Skeletal muscle satellite cell (primary cell): ENCODE data around the gene LRPPRC.

ENCODE experiments used
- H3K27me3 ChIP-seq: 2 replicates; pipeline ENCODE4 v1.7.0; 2013; ENCODE audit warnings: low read length; ENCODE audit not compliant: control insufficient read depth, insufficient read depth
- H3K36me3 ChIP-seq: 2 replicates; pipeline ENCODE4 v1.7.0; 2013; ENCODE audit warnings: mild to moderate bottlenecking, control low read depth, low read length; ENCODE audit not compliant: insufficient read depth
- H3K4me1 ChIP-seq: 2 replicates; pipeline ENCODE4 v1.7.0; 2013; ENCODE audit warnings: low read length; ENCODE audit not compliant: control insufficient read depth, insufficient read depth
- H3K4me2 ChIP-seq: 2 replicates; pipeline ENCODE4 v1.7.0; 2013; ENCODE audit warnings: mild to moderate bottlenecking, low read length
- H3K4me3 ChIP-seq: 2 replicates; pipeline ENCODE4 v1.7.0; 2013; ENCODE audit warnings: low read length
- H3K9ac ChIP-seq: 2 replicates; pipeline ENCODE4 v1.7.0; 2013; ENCODE audit warnings: mild to moderate bottlenecking, low read depth, low read length, moderate library complexity
- H3K9me3 ChIP-seq: replicated peaks from 2 replicates; pipeline ENCODE4 v1.7.0; 2013; ENCODE audit warnings: mild to moderate bottlenecking, control low read depth, low read length

Gene LRPPRC

DNA sequence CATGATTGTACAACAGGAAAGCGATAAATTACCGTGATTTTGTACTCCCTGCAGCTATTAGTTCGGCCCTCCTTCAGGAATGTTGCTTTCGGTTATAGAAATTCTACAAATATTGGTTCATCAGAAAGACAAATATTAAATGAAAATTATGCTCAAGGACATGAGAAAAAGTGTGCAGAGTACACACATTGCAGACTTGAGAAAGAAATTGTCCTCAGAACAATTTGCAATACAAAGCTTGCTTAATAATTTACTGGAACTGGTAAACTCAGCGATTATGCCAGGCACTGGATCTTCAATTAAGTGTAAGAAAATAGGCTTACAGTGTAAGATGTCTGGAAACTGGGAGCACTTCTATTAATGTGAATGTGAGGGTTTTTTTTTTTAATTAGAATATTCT lies 111.1 kb downstream of the LRPPRC start:
- no peaks in the 10 kb centered on the region for H3K9me3 ChIP-seq
- peaks cover 35% of the 10 kb centered on the region for H3K36me3 ChIP-seq
- H3K4me3 ChIP-seq = no peak overlapping the region
- H3K9ac ChIP-seq = no peak overlapping the region
- H3K4me1 ChIP-seq = no peaks in the 10 kb centered on the region
- H3K27me3 ChIP-seq = no peaks in the 10 kb centered on the region
- H3K4me2 ChIP-seq = no peak overlapping the region

DNA sequence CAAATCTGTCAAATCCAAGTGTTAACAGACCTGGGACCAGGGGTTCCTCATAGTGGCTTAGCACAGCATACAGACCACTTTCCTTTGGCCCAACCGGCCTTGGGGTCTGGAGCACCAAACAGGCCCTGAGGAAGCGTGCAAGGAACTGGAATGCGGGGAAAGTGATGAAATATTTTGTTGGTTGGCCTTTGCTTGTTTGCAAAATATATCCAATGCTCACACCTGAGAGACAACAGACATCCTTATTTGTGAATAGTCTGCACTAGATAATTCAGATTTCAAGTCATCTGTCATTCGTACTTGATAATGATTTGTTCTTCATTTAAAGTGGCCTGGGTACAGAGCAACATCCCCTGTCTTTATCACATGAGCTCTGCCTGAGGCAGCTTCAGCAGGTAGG lies 113.5 kb downstream of the LRPPRC start:
- Histone ChIP-seq H3K9me3 (no peaks in the 10 kb centered on the region), H3K9ac (no peak overlapping the region), H3K4me1 (no peaks in the 10 kb centered on the region), H3K4me2 (no peak overlapping the region), H3K36me3 (peaks cover 15% of the 10 kb centered on the region), H3K4me3 (no peak overlapping the region), H3K27me3 (no peaks in the 10 kb centered on the region)

DNA sequence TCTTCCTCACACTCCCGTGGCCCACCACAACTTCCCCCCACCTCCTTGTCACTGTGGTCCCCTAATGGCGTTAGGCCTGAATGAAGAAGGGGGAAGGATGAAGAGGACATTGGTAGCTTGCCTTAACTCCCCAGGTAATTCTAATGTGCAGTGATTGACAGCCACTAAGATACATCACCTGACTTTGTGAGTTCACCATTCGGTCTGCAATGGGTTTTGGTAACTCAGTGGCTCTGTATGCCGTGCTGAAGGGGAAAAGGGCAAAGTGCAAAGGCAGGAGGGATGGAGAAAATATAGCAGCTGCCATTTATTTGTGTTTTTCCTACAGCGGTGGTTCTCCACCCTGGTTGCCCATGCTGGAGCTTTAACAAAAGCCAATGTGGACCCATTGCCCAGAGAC lies 114.8 kb downstream of the LRPPRC start:
- Histone ChIP-seq H3K9me3 (no peaks in the 10 kb centered on the region), H3K4me1 (no peaks in the 10 kb centered on the region), H3K4me3 (no peak overlapping the region), H3K9ac (no peak overlapping the region), H3K27me3 (no peaks in the 10 kb centered on the region), H3K36me3 (peaks cover 5% of the 10 kb centered on the region), H3K4me2 (no peak overlapping the region)

GRCh38 chr2:43880471-43880870 lies 115.3 kb downstream of the LRPPRC start:
- Histone ChIP-seq H3K9ac (no peak overlapping the region), H3K4me1 (no peaks in the 10 kb centered on the region), H3K4me2 (no peak overlapping the region), H3K27me3 (no peaks in the 10 kb centered on the region), H3K9me3 (no peaks in the 10 kb centered on the region), H3K4me3 (no peak overlapping the region), H3K36me3 (peaks cover under 1% of the 10 kb centered on the region)

GRCh38 chr2:43879261-43879660 lies 116.5 kb downstream of the LRPPRC start:
- no peaks in the 10 kb centered on the region for H3K36me3 ChIP-seq
- H3K9ac ChIP-seq = no peak overlapping the region
- peaks cover 7% of the 10 kb centered on the region for H3K27me3 ChIP-seq
- no peak overlapping the region for H3K4me2 ChIP-seq
- H3K4me1 ChIP-seq = no peaks in the 10 kb centered on the region
- H3K4me3 ChIP-seq = no peak overlapping the region
- no peaks in the 10 kb centered on the region for H3K9me3 ChIP-seq

DNA sequence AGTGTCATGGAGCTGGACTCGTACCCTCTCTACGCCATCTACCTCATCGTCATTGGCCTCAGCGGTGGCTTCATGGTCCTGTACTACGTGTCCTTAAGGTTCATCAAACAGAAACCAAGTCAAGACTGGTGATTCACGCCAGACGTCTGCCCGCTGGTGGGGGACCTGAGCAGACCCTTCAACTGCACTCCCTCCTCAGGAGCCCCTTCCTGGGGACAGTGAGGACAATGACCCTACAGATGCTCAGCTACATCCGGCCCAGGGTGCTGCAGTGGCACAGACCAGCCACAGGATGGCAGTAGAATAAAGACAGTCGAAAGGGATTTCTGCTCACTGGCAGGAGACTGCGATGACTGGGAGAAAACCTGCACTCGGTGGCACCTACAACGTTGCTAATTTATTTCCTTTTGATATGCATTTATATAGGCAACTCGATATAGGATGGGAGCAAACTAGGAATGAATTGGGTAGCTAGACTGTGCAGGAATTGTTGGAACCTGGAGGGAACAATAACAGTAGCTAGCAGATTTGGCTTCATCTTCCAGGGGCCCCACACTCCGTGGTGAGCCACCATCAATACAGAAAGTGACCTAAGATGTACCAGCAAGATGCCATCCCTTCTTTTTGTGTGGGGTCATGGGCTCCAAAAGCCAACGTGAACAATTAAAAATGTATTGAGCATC lies 117.9 kb downstream of the LRPPRC start:
- no peak overlapping the region for H3K4me2 ChIP-seq
- H3K9ac ChIP-seq = no peak overlapping the region
- no peaks in the 10 kb centered on the region for H3K9me3 ChIP-seq
- no peaks in the 10 kb centered on the region for H3K36me3 ChIP-seq
- H3K27me3 ChIP-seq = peaks cover 19% of the 10 kb centered on the region
- no peak overlapping the region for H3K4me3 ChIP-seq
- H3K4me1 ChIP-seq = no peaks in the 10 kb centered on the region

GRCh38 chr2:43874776-43875451 lies 120.9 kb downstream of the LRPPRC start:
- no peak overlapping the region for H3K4me2 ChIP-seq
- H3K4me1 ChIP-seq = no peaks in the 10 kb centered on the region
- peaks cover 46% of the 10 kb centered on the region for H3K27me3 ChIP-seq
- H3K9me3 ChIP-seq = no peaks in the 10 kb centered on the region
- H3K4me3 ChIP-seq = no peak overlapping the region
- H3K36me3 ChIP-seq = no peaks in the 10 kb centered on the region
- no peak overlapping the region for H3K9ac ChIP-seq

GRCh38 chr2:43872151-43872550 lies 123.6 kb downstream of the LRPPRC start:
- Histone ChIP-seq H3K4me1 (no peaks in the 10 kb centered on the region), H3K36me3 (no peaks in the 10 kb centered on the region), H3K9me3 (no peaks in the 10 kb centered on the region), H3K9ac (no peak overlapping the region), H3K4me2 (no peak overlapping the region), H3K27me3 (peaks cover 73% of the 10 kb centered on the region), H3K4me3 (no peak overlapping the region)

DNA sequence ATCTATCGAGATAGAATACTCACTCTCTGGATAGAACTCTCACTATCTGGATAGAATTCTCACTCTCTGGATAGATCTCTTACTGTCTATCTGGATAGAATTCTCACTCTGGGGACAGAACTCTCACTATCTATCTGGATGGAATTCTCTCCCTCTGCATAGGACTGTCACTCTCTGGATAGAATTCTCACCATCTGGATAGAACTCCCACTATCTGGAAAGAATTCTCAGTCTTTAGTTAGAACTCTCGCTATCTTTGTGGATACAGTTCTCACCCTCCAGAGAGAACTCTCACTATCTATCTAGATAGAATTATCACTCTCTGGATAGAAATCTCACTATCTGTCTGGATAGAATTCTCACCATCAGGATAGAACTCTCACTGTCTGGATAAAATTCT lies 140.5 kb downstream of the LRPPRC start:
- H3K36me3 ChIP-seq = no peaks in the 10 kb centered on the region
- no peaks in the 10 kb centered on the region for H3K9me3 ChIP-seq
- no peak overlapping the region for H3K4me3 ChIP-seq
- H3K27me3 ChIP-seq = peaks cover 85% of the 10 kb centered on the region
- H3K9ac ChIP-seq = no peak overlapping the region
- H3K4me1 ChIP-seq = no peaks in the 10 kb centered on the region
- H3K4me2 ChIP-seq = no peak overlapping the region

DNA sequence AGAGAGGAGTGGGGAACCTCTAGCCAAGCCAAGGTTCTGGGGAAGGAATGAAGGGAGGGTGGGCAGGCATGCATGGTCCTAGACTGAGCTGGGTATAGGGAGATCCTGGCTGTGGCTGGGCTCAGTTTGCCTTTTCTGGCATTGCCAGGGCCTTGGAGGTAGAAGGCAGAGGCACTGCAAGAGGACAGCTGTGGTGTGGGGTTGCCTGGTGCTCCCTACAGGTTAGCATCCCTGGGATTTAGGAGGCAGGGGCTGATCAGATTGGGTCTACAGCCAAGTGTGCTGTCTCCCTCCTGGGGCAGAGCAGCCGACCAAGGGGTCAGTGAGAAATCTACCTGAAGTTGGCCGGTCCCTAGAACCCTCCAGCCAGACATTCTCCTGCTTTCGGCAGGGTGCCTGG lies 141.1 kb downstream of the LRPPRC start:
- H3K4me3 ChIP-seq = no peak overlapping the region
- H3K9ac ChIP-seq = no peak overlapping the region
- H3K36me3 ChIP-seq = no peaks in the 10 kb centered on the region
- H3K27me3 ChIP-seq = peaks cover 82% of the 10 kb centered on the region
- no peak overlapping the region for H3K4me2 ChIP-seq
- H3K9me3 ChIP-seq = no peaks in the 10 kb centered on the region
- no peaks in the 10 kb centered on the region for H3K4me1 ChIP-seq

GRCh38 chr2:43853141-43854081 lies 142.4 kb downstream of the LRPPRC start:
- Histone ChIP-seq H3K4me2 (no peak overlapping the region), H3K4me3 (no peak overlapping the region), H3K9ac (no peak overlapping the region), H3K36me3 (no peaks in the 10 kb centered on the region), H3K9me3 (no peaks in the 10 kb centered on the region), H3K4me1 (no peaks in the 10 kb centered on the region), H3K27me3 (peaks cover 73% of the 10 kb centered on the region)
